Measurements from ENCODE around the gene PDE7B.
"Not testable (repeated sequence)": the region's sequence is repeated elsewhere in the genome, so short reads cannot be mapped to it uniquely, and the experiment has no call there.

PDE7B gene

DNA sequence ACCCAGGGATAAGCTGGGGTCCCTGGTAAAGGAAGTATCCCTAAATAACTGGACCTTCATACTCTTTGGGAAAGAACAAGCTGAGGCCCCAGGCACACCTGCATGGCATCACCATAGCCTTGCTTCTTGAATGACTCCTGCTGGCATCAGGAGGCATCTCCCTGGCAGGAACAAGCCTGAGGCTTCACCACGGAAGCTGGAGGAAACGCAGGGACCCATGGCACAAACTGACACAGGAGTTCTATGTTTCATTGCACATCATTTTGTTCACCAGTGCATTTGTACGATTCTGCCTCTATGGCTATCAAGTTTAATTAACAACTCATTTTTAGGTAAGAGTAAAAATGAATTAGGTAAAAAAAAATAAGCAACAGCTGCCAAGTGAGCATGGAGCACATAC, 619 bp upstream of the PDE7B start:
- DNase-seq: no peak

DNA sequence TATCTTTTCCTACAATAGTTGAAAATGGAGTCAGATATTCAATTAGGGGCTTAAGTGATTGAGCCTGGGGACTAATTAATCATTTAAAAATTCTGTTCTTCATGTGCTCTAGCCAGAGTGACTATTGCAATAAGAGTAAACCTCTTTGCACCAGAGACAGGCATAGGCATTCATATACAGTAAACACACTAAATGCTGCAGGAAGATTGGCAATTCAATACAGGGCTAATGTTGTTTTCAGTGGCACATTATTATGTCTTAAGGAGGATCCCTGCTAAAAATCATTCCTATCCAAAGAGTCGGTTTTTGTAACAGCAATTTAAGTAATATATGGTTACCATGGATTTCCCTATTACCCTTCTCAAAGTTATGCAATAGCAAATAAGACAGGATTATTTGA, 1.2 kb downstream of the PDE7B start:
- DNase-seq: no peak

DNA sequence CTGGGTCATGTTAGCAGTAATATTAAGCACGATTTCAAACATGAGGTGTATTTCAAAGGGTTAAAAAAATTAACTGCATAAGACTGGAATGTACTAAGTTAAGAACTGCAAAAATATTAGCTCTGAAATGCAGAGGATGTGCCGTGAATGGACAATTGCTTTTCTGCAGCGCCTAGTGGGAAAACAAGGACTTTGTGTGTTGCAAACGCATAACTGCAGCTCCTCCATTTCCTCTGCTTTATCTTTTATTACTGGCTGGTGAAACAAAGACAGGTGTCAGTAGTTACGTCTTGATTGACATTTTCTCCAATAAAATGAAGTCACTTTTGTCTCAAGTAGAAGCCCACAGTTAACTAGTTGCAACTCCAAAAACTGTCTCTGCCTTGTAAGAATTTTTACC, 1.7 kb downstream of the PDE7B start:
- no peak for DNase-seq

DNA sequence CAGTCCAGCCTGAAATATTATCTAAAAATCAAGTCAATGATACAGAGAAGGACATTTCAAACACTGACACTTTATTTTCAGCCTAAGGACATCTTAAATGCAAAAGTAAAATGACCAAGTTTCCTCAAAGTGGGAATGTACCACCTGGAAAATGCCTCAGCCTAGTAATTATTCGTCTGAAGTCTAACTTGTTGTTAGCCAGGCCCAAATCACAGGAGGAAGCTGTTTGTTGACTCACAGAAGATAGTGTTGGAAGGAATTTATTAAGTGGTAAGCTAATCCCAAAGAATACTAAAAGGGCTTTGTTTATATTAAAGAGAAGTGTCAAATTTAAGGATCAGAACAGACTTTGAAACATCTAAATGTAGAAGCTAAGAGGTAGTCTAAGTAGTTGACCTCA, 2.5 kb downstream of the PDE7B start:
- no peak for DNase-seq

DNA sequence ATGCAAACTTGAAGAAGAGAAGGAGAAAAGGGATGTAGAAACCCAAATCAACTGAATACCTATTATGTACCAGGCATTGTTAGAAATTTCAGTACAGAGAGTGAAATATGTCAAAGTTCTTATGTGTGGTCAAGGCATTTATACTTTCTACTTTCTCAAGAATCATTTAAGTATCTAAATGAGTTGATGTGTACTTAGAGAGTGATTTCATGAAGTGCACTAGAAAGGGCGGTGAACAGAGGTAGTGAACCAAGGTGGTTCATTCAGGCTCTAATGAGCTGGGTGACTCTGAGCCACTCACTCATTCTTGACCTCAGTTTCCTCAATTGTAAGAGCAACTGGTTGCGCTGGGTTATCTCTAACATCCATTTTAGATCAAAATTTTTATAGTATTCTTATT, 3.3 kb downstream of the PDE7B start:
- DNase-seq: no peak

DNA sequence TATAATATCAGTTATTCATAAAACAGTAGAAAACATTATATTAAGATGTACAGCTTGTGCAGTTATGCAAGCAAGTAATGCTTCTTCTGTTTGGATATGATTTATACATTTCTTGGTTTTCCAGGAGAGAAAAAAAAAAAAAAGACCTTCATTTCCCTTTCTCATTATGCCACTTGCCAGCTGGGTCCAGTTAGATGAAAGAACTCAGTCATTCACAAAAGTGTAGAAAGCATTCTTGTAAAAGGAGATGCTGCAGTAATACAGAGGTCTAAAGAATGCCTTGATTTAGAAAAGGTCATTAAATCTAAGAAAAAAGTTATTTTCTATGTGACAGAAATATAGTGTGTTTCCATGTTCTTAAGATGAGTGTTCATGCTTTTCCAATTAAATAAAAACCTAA, 7.4 kb downstream of the PDE7B start:
- no peak for DNase-seq

DNA sequence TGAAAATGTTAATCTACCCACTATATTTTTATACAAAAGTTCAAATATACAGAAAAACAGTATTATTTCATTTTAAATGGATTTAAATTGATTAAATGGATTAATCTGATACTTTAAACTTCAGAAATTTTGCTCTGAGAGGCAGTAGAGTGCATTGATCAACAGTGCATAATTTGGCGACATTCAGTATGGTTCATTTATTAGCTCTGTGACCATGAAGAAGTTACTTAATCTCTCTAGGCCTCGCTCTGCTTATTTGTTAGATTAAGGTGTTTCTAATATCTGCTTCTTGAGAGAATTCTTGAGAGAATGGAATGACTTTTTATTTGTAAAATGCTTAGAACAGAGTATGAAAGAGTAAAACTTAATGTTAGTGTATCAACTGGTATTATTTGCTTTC, 8.9 kb downstream of the PDE7B start:
- no peak for DNase-seq

DNA sequence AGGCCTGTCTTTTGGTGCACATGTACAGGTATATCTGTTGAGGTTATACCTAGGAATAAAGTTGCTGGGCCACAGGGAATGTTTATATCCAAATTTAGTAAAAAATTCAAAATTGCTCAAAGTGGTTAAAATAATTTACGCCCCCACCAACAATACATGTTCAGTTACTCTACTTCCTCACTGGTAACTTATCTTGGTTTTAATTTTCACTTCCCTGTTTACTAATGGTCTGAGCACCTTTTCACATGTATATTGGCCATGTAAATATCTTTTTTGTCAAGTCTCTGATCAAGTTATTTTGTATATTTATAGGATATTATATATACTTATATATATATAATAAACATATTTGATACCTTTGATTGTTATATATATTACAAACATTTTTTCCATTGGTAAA, 9.7 kb downstream of the PDE7B start:
- no peak for DNase-seq

DNA sequence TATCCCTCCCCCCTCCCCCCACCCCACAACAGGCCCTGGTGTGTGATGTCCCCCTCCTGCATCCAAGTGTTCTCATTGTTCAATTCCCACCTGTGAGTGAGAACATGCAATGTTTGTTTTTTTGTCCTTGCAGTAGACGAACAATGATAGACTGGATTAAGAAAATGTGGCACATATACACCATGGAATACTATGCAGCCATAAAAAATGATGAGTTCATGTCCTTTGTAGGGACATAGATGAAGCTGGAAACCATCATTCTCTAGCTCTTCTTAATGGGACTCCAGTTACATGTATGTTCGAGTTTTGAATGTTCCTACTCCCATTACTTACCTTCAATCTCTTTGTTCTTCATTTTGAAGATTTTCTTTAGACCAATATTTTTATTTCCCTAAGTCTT, 13.4 kb downstream of the PDE7B start:
- DNase-seq: not testable (repeated sequence)

DNA sequence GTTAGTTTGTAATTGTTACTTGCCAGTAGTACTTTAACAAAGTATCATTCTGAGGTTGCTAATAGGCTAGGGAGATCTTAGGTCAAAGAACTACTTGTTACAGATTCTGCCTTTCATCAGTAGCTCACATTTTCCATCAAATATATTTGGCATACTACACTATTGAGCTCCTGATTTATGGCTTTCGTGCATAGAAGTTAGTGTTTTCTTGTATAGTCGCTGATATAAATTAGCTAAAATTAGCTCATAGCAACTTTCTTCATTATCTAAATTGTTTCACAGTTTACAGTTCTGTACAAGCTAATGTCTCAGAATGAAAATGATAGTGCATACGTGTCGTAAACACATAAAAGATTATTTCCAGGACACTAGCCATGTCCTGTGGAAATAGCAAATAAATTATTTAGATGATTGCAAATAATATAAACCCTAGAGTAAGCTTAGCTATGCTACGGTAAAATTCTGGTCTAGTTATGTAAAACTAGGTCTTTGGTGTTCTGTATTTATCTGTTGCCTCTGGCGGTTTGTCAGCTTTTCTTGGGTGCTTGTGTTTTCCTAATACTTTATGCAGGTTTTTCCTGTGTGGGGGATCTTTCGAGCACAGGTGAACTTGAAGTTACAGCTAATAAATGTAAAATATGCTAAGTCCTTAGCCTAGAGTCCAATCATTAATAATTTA, 15.1 kb downstream of the PDE7B start:
- no peak for DNase-seq

DNA sequence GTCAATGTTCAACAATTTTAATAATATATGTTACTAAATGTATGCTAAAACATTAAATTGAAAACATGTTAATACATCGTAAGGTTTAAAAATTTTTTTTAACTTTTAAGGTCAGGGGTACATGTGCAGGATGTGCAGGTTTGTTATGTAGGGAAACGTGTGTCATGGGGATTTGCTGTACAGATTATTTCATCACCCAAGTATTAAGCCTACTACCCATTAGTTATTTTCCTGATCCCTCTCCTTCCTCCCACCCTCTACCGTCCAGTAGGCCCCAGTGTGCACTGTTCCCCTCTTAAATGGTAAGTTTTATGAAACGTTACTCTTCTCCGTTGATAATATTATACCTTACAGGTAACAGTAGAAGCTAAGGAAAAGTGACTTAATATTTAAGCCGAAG, 15.8 kb downstream of the PDE7B start:
- no peak for DNase-seq

DNA sequence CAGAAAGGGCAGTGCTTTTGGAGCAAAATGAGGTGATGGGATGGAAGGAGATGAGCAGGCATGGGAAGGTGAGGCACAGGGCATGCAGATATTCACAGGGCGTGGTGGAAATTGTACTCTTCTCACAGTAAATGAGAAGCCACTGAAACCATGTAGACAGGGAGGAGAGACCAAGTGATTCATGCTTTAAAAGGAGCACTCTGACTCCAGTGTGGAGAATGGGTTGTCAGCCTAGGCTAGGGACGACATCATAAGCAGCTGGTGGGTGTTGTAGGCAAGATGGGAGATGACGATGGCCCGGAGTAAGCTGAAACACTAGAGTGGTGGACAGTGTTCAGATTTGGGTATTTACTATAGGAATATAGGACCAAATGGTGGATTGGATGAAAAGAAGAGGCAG, 18.4 kb downstream of the PDE7B start:
- DNase-seq: no peak

DNA sequence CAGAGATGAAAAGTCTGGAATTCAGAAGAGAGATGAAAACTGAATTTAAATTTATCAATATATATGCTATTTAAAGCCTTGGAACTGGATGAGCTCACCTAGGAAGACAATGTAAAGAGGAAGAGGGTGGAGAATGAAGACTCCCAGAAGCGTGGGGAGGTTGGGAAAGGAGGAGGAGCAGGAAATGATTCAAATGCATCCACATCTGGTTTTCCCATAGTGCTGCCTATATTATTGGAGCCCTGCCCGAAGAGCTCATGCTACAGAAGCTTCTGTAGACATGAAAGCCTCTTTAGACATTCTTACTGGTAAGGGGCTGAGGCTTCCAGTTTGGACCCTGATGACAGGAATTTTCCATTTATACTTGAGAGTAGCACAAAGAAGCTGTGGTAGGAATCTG, 19.2 kb downstream of the PDE7B start:
- DNase-seq: no peak

DNA sequence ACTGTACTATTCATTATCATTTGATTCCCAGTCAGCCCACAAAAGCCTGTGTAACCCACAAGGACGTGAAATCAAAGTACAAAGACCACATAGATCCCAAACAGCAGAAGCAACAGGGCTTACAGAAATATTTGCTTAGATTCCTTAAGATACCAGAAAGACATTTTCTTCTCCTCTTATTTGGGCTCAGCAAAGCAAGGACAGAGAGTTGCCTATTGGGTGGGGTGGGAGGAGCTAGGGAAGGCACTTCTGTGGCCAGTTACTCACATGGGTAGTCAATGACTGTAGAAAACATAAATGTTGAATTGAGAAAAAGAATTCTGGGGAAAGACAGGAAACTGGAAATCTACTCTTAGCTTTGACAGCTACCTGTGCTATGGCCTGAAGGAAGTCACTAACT, 19.8 kb downstream of the PDE7B start:
- no peak for DNase-seq

DNA sequence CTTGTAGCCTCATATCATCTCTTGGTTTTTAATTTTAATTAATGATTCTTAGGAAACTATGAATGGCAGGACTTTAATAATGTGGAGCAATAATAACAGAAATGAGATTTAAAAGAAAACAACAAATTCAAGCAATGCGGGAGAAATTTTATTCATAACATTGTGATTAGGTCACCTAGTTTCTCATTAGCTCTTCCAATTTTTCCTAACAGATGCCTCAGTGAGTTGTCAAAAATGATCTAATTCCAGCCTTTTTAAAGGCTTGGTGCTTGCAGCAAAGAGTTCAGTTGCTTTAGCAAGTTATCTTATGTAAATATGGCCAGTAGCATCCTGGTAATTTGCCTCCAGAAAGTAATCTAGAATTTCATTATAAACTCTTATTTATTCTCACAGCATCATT, 20.4 kb downstream of the PDE7B start:
- no peak for DNase-seq

DNA sequence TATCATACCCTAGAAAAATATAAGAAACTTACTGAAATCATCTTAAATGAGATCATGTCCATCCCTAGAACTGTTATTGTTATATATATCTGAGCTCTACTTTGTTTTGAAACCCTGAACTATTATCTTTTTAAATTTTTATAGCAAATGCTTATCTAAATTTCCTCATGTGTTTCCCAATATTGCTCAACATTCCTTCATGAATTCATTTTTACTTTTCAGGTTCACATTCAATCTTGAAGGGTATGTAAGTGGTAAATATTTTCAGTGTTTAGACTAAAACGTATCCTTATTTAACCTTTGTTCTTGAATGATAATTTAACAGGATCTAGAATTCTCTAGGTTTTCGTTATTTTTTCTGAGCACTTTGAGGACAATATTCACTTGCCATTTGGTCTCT, 23.9 kb downstream of the PDE7B start:
- DNase-seq: no peak

DNA sequence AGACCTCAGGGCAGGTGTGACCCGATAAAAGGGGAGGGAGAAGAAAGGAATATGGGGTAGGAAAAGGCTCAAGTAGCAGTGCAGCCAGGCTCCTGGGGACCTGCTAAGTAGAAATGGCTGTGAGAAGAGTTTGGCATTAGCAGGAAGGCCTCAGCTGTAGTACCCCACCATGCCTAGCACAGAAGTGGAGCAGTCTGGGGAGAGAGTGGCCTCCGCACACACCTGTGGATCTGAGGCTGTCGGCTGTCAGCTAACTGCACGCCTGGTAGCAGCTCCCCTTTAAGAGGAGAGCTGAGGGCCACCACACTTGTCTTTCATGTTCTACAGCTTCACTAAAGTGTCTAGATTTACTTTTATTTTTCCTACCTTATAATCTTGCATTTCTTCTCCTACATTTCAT, 24.6 kb downstream of the PDE7B start:
- no peak for DNase-seq

DNA sequence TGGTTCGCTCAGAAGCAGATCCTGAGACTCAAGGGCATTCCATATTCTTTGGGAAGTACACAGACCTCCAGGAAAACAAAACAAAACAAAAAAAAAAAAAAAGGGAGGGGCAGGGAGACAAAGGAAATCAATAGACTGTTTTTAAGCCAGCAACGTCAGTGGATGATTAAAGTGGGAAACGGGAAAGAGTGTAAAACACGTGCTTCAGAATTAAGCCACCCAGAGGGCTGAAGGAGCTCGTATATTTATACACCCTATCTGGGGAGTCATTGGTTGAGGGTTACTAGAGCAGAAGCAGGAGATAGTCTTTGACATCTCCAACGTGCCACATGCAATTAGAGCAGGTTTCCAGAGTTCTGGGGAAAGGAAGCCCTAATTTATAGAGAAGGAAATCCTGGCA, 26.2 kb downstream of the PDE7B start:
- DNase-seq: no peak

DNA sequence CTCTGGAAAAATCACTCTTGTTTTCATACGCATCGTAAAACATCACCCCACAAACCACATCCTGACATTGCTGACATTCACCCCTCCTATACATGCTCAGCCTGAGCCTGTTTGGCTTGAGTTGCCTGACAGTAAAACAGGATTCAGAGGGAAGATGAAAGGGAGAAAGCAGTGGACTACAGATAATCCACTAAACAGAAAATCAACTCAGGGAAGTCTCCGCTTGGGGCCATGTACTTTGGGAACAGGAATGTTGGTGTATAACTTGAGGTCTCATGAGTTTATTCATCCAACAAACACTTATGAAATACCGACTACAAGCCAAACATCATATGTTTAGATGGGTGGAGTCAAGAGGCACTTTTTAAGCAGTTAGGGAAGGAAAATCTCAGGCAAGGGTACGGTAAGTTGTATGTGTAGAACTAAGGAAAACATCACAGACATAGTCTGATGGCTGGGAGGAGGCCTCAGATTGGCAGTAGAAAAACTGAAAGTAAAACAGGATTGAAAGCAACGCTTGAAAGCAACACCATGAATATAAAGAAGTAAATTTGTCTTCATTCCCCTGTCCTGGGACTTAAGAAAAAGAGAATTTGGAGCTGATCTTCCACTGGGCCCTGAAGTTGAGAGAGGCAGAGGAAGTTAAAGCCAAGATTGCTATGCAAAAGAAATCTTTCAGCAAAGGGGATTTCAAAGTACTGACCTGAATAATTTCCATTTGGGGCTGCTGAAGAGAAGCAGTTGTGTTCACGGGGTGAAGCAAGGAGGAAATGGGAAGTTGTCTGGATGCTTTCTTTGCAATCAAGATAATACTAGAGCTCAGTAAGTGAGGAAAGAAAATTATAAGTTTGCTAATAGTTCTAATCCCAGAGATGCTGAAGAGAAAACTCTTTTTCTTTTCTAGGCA, 28.8 kb downstream of the PDE7B start:
- DNase-seq: peak; percentile 5 to 86 (median 18)

DNA sequence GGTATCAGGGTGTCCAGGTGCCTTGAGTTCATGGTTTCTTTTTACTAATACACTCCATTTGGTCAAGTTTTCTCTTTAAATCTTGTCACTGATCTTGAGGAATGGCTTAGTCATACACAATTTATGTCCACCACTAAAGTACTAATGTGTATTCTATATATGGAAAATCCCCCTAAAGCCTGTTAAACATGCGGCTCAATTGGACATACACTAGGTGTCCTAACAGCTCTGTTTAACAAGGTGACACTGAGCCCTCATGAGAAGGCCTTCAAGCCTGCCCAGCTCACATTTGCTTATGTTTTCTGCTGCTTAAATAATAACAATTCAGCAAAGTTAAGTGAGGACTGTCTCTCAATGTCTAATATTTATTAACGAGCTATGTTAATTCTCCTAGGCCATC, 31.5 kb downstream of the PDE7B start:
- DNase-seq: no peak

DNA sequence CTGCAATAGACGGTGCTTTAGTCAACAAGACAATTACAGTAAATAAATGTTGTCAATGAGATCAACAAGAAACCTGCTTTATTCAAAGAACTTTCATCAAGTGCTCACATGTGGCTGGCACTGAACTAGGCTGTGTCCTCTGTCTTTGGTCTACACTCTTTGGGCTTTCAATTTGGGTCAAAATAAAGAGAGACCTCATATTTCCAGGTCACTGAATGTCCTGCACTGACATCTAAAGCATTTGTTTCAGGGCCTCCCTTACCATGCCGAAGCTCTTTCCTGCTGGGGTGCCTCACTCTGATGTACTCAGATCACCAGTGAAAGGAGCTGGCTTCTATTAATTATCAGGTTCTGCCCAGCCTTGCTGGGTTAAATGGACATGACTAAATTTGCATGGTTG, 32.0 kb downstream of the PDE7B start:
- no peak for DNase-seq

DNA sequence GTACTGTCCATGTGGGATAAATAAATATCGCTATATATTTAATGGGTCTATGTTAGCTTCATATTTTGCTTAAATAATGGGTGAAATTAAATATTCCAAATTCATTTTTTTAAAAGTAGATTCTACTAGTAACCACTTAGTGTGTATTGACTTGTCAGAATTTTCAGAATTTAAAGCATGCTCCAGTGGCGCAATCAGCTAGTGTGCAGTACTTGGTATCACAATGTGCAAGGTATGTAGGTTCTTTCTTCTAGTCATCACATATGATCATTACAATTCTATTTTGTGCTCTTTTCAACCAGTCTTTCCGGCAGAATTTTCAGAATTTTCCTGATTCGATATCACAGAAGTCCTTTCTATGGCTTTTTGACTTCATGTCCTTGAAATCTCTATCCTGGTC, 32.6 kb downstream of the PDE7B start:
- no peak for DNase-seq

DNA sequence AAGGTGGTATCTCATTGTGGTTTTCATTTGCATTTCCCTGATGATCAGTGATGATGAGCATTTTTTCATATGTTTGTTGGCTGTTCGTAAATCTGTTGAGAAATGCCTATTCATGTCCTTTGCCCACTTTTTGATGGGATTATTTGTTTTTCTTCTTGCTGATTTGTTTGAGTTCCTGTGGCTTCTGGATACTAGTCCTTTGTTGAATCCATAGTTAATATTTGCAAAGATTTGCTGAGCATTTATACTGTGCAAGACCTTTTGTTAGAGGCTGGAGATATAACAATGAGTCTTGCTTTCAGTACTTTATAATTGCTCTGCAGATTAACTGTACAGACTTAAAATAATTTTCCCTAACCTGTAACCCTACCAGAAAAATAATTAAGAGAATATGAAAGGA, 35.6 kb downstream of the PDE7B start:
- no peak for DNase-seq

DNA sequence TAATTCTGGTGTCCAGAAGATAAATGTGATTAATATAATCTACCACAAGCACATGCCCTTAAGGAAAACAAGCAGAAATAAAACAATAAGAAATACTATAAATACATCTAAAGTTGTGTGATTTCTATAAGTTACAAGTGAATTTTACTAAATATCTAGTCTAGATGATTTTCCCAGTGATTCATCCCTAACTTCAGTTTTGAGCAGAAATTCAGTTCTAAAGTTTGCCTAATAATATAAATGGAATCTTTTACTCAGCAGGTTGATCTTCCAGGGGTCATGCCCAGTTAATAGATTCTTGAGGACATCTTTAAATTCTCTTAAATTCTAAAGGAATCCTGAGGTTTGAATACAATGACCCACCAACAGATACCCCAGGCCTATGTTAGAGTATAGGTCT, 37.3 kb downstream of the PDE7B start:
- no peak for DNase-seq

DNA sequence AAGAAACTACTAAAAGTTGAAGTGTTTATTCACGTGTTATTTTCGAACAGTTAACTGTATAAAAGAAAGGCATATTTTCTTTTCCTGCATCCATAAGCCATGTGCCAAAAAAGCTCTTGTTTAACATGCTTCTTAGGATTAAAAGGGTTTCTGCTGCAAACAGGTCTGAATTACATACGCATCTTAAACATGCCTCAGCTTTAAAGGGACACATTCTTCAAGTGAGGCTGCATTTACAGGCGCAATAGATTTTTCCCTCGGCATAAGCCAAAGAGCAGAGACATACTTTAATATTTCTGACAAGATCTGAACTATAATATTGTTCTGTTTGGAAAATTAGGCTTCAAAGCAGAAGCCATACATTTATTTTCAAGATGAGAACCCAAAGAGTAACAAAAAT, 39.4 kb downstream of the PDE7B start:
- no peak for DNase-seq

All from T-helper 1 cell (primary cell).